Measurements from ENCODE around the gene NME3. TPM values are rescaled to one million over a fixed set of nuclear protein-coding genes. Genes with fewer than 3 reads are reported as not detected.

The NME3 gene
- total RNA-seq, 1 experiment from 2014 or later, result 76.9 TPM

DNA sequence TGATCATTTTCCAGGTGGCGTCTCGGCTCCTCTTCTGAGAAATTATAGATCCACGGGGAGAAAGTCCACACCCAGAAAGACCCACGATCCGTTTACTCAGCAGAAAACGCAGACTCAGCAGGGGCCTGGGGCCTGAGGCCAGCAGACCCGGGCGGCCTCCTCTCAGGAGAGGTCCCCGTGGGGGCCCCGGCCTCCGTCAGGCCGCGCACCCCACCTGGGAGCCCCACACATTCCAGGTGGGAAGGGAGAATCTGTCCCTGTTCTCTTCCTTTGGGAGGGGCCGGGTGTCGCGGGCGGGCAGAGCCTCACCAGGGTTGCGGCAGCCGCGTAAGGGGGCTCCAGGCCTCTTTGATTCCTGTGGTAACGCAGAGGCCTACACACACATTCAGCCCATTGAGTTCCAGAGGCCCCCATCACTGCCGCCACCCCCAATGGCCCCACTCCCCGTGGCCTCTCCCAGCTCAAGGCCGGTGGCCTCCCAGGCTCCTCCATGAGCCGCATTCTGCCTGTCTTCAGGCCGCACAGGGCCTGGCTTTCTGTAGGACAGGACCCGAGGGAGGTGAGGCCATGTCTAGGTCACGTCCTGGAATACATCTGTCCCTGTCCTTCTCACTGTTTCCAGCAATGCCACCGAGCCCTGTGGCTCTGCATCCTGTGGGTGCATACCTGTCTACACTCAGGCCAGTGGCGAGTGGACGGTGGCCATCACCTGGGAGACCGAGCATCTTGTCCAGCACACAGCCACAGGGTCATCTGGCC, 23.7 kb upstream of the NME3 start:
- H2BK5ac ChIP-seq (ENCODE audit: insufficient read length, low read length), result no peak overlapping the region
- H3K18ac ChIP-seq (ENCODE audit: insufficient read length, low read depth, low read length), result no peak overlapping the region
- H3T11ph ChIP-seq (ENCODE audit: low read length), result no peak overlapping the region

More for the DNA sequence above, 23.7 kb upstream of the NME3 start:
- Histone ChIP-seq H3K14ac (ENCODE audit: insufficient read depth, low read length) (no peak overlapping the region), H3K9ac (ENCODE audit: extremely low read depth, insufficient read length, low read length) (no peak overlapping the region), H2AK5ac (ENCODE audit: insufficient read length, low read length) (no peak overlapping the region), H3K27me3 (ENCODE audit: insufficient read depth, low read length) (no peaks in the 10 kb centered on the region), H4K5ac (ENCODE audit: insufficient read length, low read depth, low read length) (no peak overlapping the region), H3K56ac (ENCODE audit: insufficient read length, low read depth, low read length) (no peak overlapping the region), H2BK20ac (ENCODE audit: low read depth, low read length, poor library complexity, severe bottlenecking) (no peak overlapping the region), H3K4me2 (ENCODE audit: insufficient read depth, insufficient read length, low read length) (no peak overlapping the region), H3K9me3 (ENCODE audit: control insufficient read depth, low read depth, low read length) (peaks cover 7% of the 10 kb centered on the region), H2BK120ac (ENCODE audit: low read depth, low read length, poor library complexity, severe bottlenecking) (no peak overlapping the region), H3K27ac (ENCODE audit: insufficient read length, low read depth, low read length) (no peak overlapping the region), H3K79me2 (ENCODE audit: insufficient read depth, low read length) (no peaks in the 10 kb centered on the region), H2BK15ac (ENCODE audit: low read depth, low read length) (no peak overlapping the region), H3K23ac (ENCODE audit: insufficient read length, low read depth, low read length) (no peak overlapping the region), H3K4ac (ENCODE audit: low read depth, low read length) (no peak overlapping the region), H4K91ac (ENCODE audit: insufficient read length, low read depth, low read length) (no peak overlapping the region), H3K23me2 (ENCODE audit: insufficient read length, low read depth, low read length, poor library complexity, severe bottlenecking) (no peaks in the 10 kb centered on the region), H3K79me1 (ENCODE audit: insufficient read depth, low read depth, low read length, poor library complexity, severe bottlenecking) (no peaks in the 10 kb centered on the region), H4K8ac (replicated peaks; ENCODE audit: insufficient read length, low read depth, low read length) (no peak overlapping the region), H3K4me1 (ENCODE audit: insufficient read depth, low read length) (no peaks in the 10 kb centered on the region), H4K20me1 (ENCODE audit: control insufficient read depth, insufficient read depth, insufficient read length) (no peaks in the 10 kb centered on the region), H2AFZ (ENCODE audit: low read length) (no peak overlapping the region), H2BK12ac (ENCODE audit: insufficient read length, low read depth, low read length) (no peak overlapping the region)
- Mint-ChIP-seq H3K36me3 (ENCODE audit: insufficient read depth in 1 of 3, low read depth in 3 of 3) (peaks cover 16 to 27% (median 21%) of the 10 kb centered on the region in 3 experiments), H3K9me3 (peaks cover 32 to 34% of the 10 kb centered on the region in 2 experiments), H3K27me3 (ENCODE audit: low read depth) (no peaks in the 10 kb centered on the region), H3K27ac (no peak overlapping the region), H3K4me1 (no peaks in the 10 kb centered on the region), H3K4me3 (no peak overlapping the region; a peak in 2 of 5 replicates)
- WGBS (ENCODE audit: extremely low coverage, insufficient read length, low lambda C conversion rate), result no CpG with 5 or more reads among the region's 32 CpGs
- TF ChIP-seq, protein P1, sequence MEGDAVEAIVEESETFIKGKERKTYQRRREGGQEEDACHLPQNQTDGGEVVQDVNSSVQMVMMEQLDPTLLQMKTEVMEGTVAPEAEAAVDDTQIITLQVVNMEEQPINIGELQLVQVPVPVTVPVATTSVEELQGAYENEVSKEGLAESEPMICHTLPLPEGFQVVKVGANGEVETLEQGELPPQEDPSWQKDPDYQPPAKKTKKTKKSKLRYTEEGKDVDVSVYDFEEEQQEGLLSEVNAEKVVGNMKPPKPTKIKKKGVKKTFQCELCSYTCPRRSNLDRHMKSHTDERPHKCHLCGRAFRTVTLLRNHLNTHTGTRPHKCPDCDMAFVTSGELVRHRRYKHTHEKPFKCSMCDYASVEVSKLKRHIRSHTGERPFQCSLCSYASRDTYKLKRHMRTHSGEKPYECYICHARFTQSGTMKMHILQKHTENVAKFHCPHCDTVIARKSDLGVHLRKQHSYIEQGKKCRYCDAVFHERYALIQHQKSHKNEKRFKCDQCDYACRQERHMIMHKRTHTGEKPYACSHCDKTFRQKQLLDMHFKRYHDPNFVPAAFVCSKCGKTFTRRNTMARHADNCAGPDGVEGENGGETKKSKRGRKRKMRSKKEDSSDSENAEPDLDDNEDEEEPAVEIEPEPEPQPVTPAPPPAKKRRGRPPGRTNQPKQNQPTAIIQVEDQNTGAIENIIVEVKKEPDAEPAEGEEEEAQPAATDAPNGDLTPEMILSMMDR (conservative IDR thresholded peaks at IDR 0.05), result no peak
- no peak for DNase-seq

All from H9 (cell line).